H9 (cell line): Measurements from ENCODE around the gene CCL17. TPM values are rescaled to one million over a fixed set of nuclear protein-coding genes. Genes with fewer than 3 reads are reported as not detected.
A peak's percentile ranks its signal among the peaks of the same experiment; 100 is the strongest.

Experiments used
- DNase-seq: peaks from one replicate; pipeline ENCODE4 v3.0.0-alpha.2; 2017
- H2AFZ ChIP-seq: one replicate; pipeline ENCODE4 v1.6.1; 2013; ENCODE audit warnings: mild to moderate bottlenecking, low read length, control low read depth, moderate library complexity
- H2AK5ac ChIP-seq: 2 replicates; pipeline ENCODE4 v1.6.1; 2013; ENCODE audit warnings: low read length, control low read depth, mixed read lengths; ENCODE audit not compliant: insufficient read length
- H2BK120ac ChIP-seq: one replicate; pipeline ENCODE4 v1.6.1; 2013; ENCODE audit warnings: low read depth, mild to moderate bottlenecking, low read length, control low read depth, inconsistent platforms; ENCODE audit not compliant: poor library complexity, severe bottlenecking
- H2BK12ac ChIP-seq: 2 replicates; pipeline ENCODE4 v1.6.1; 2013; ENCODE audit warnings: low read length, control low read depth, mixed read lengths, low read depth; ENCODE audit not compliant: insufficient read length
- H2BK15ac ChIP-seq: 2 replicates; pipeline ENCODE4 v1.6.1; 2013; ENCODE audit warnings: low read depth, low read length, control low read depth
- H2BK20ac ChIP-seq: one replicate; pipeline ENCODE4 v1.6.1; 2013; ENCODE audit warnings: low read depth, mild to moderate bottlenecking, low read length, control low read depth, inconsistent platforms; ENCODE audit not compliant: poor library complexity, severe bottlenecking
- H2BK5ac ChIP-seq: 2 replicates; pipeline ENCODE4 v1.6.1; 2013; ENCODE audit warnings: low read length, control low read depth, mixed read lengths; ENCODE audit not compliant: insufficient read length
- H3K14ac ChIP-seq: 2 replicates; pipeline ENCODE4 v1.6.1; 2013; ENCODE audit warnings: low read length, control low read depth; ENCODE audit not compliant: insufficient read depth
- H3K18ac ChIP-seq: 2 replicates; pipeline ENCODE4 v1.6.1; 2013; ENCODE audit warnings: low read depth, mild to moderate bottlenecking, mixed read lengths, low read length, control low read depth; ENCODE audit not compliant: insufficient read length
- H3K23ac ChIP-seq: 2 replicates; pipeline ENCODE4 v1.6.1; 2013; ENCODE audit warnings: low read length, control low read depth, mixed read lengths, low read depth; ENCODE audit not compliant: insufficient read length
- H3K23me2 ChIP-seq: 2 replicates; pipeline ENCODE4 v1.6.1; 2013; ENCODE audit warnings: low read depth, mild to moderate bottlenecking, mixed read lengths, low read length, control low read depth; ENCODE audit not compliant: insufficient read length, poor library complexity, severe bottlenecking
- H3K27ac ChIP-seq: 2 replicates; pipeline ENCODE4 v1.5.1; 2013; ENCODE audit warnings: low read length, control low read depth, mixed read lengths, low read depth; ENCODE audit not compliant: insufficient read length
- H3K27me3 ChIP-seq: 2 replicates; pipeline ENCODE4 v1.6.1; 2013; ENCODE audit warnings: low read length, control low read depth, inconsistent platforms; ENCODE audit not compliant: insufficient read depth
- H3K4ac ChIP-seq: 2 replicates; pipeline ENCODE4 v1.6.1; 2013; ENCODE audit warnings: low read depth, mild to moderate bottlenecking, control low read depth, inconsistent platforms, low read length, moderate library complexity
- H3K4me1 ChIP-seq: 2 replicates; pipeline ENCODE4 v1.6.1; 2013; ENCODE audit warnings: low read length, control low read depth, inconsistent platforms; ENCODE audit not compliant: insufficient read depth
- H3K4me2 ChIP-seq: 2 replicates; pipeline ENCODE4 v1.6.1; 2013; ENCODE audit warnings: low read length, control low read depth, mixed read lengths; ENCODE audit not compliant: insufficient read length, insufficient read depth
- H3K56ac ChIP-seq: 2 replicates; pipeline ENCODE4 v1.6.1; 2013; ENCODE audit warnings: low read depth, mild to moderate bottlenecking, mixed read lengths, low read length, control low read depth; ENCODE audit not compliant: insufficient read length
- H3K79me1 ChIP-seq: 2 replicates; pipeline ENCODE4 v1.6.1; 2013; ENCODE audit warnings: low read depth, mild to moderate bottlenecking, moderate library complexity, low read length, control low read depth, inconsistent platforms; ENCODE audit not compliant: insufficient read depth, poor library complexity, severe bottlenecking
- H3K79me2 ChIP-seq: 2 replicates; pipeline ENCODE4 v1.6.1; 2013; ENCODE audit warnings: low read length, control low read depth, inconsistent platforms; ENCODE audit not compliant: insufficient read depth
- H3K9ac ChIP-seq: 2 replicates; pipeline ENCODE4 v1.6.1; 2013; ENCODE audit warnings: low read length, control low read depth, mixed read lengths; ENCODE audit not compliant: insufficient read length; ENCODE audit errors: extremely low read depth
- H3K9me3 ChIP-seq: one replicate; pipeline ENCODE4 v1.6.1; 2013; ENCODE audit warnings: low read depth, low read length, inconsistent platforms; ENCODE audit not compliant: control insufficient read depth
- H3T11ph ChIP-seq: one replicate; pipeline ENCODE4 v1.6.1; 2013; ENCODE audit warnings: mild to moderate bottlenecking, low read length, control low read depth, inconsistent platforms
- H4K20me1 ChIP-seq: one replicate; pipeline ENCODE4 v1.6.1; 2013; ENCODE audit not compliant: control insufficient read depth, insufficient read length, insufficient read depth
- H4K5ac ChIP-seq: 2 replicates; pipeline ENCODE4 v1.6.1; 2013; ENCODE audit warnings: low read depth, mild to moderate bottlenecking, mixed read lengths, low read length, control low read depth; ENCODE audit not compliant: insufficient read length
- H4K8ac ChIP-seq: replicated peaks from 2 replicates; pipeline ENCODE4 v1.6.1; 2013; ENCODE audit warnings: low read length, control low read depth, mixed read lengths, low read depth; ENCODE audit not compliant: insufficient read length
- H4K91ac ChIP-seq: 2 replicates; pipeline ENCODE4 v1.6.1; 2013; ENCODE audit warnings: low read depth, mild to moderate bottlenecking, moderate library complexity, mixed read lengths, low read length, control low read depth; ENCODE audit not compliant: insufficient read length
- H3K27ac Mint-ChIP-seq, 3 experiments: 2 replicates in 2 of 3; 3 replicates in 1 of 3; pipeline ENCODE4 v1.8.0; 2020 to 2021; ENCODE audit warnings: mixed read lengths in 3 of 3, mild to moderate bottlenecking in 1 of 3, moderate library complexity in 1 of 3
- H3K27me3 Mint-ChIP-seq: 2 replicates; pipeline ENCODE4 v1.8.0; 2021; ENCODE audit warnings: low read depth, mild to moderate bottlenecking, moderate library complexity, mixed read lengths
- H3K36me3 Mint-ChIP-seq, 3 experiments: 2 replicates in 2 of 3; 3 replicates in 1 of 3; pipeline ENCODE4 v1.8.0; 2020 to 2021; ENCODE audit warnings: low read depth in 3 of 3, mixed read lengths in 3 of 3; ENCODE audit not compliant: insufficient read depth in 1 of 3
- H3K4me1 Mint-ChIP-seq, 2 experiments: 2 replicates each; pipeline ENCODE4 v1.8.0; 2020; ENCODE audit warnings: mixed read lengths in 2 of 2
- H3K4me3 Mint-ChIP-seq, 2 experiments: 2 replicates in 1 of 2; 3 replicates in 1 of 2; pipeline ENCODE4 v1.8.0; 2020 to 2021; ENCODE audit warnings: mild to moderate bottlenecking in 2 of 2, mixed read lengths in 2 of 2, moderate library complexity in 1 of 2
- H3K9me3 Mint-ChIP-seq, 2 experiments: 2 replicates in 1 of 2; 3 replicates in 1 of 2; pipeline ENCODE4 v1.8.0; 2020; ENCODE audit warnings: mild to moderate bottlenecking in 2 of 2, mixed read lengths in 2 of 2, moderate library complexity in 1 of 2
- CTCF ChIP-seq: fragments of 200-600 bp; sonication (generic); conservative IDR thresholded peaks from 3 replicates; pipeline ENCODE4 v1.8.0; 2021; ENCODE audit warnings: antibody characterized with exemption, mild to moderate bottlenecking
- WGBS: extraction: QIAGEN DNeasy Blood & Tissue Kit; methylation state at CpG from one replicate; pipeline ENCODE4 v1.1.7; 2013; ENCODE audit warnings: missing lambda C conversion rate, low lambda C conversion rate, mixed read lengths; ENCODE audit not compliant: insufficient read length; ENCODE audit errors: extremely low coverage; 5-methylcytosine and 5-hydroxymethylcytosine counted together
- total RNA-seq: library from RNA; stranded (reverse); gene quantifications from 2 replicates; pipeline ENCODE4 v1.2.1, GENCODE V29; 2021

CCL17 gene
- total RNA-seq, 1 experiment from 2014 or later, result not detected

GRCh38 chr16:57409065-57409464 is 4.5 kb downstream of the CCL17 start:
- Histone ChIP-seq H4K5ac (no peak overlapping the region), H2BK12ac (no peak overlapping the region), H3K79me2 (no peaks in the 10 kb centered on the region), H4K91ac (no peak overlapping the region), H3K4me2 (no peak overlapping the region), H3K27me3 (no peaks in the 10 kb centered on the region), H2BK15ac (no peak overlapping the region), H2BK20ac (no peak overlapping the region), H3K4ac (no peak overlapping the region), H3K14ac (no peak overlapping the region), H3K23me2 (no peaks in the 10 kb centered on the region), H4K20me1 (no peaks in the 10 kb centered on the region), H2AFZ (no peak overlapping the region), H3K9me3 (no peaks in the 10 kb centered on the region), H3K56ac (no peak overlapping the region), H2AK5ac (no peak overlapping the region), H4K8ac (no peak overlapping the region), H3K9ac (no peak overlapping the region), H3K27ac (no peak overlapping the region), H2BK120ac (no peak overlapping the region), H3K23ac (no peak overlapping the region), H3K18ac (no peak overlapping the region), H2BK5ac (no peak overlapping the region), H3K79me1 (no peaks in the 10 kb centered on the region), H3K4me1 (no peaks in the 10 kb centered on the region), H3T11ph (no peak overlapping the region)
- peaks cover 2 to 5% of the 10 kb centered on the region in 2 experiments; a peak in 1 of 4 replicates for H3K4me1 Mint-ChIP-seq
- no peak for TF ChIP-seq CTCF
- no CpG with 5 or more reads among the region's 5 CpGs for WGBS
- H3K36me3 Mint-ChIP-seq, result no peaks in the 10 kb centered on the region
- no peaks in the 10 kb centered on the region for H3K9me3 Mint-ChIP-seq
- H3K27ac Mint-ChIP-seq, result peak overlapping the region in 1 of 3 experiments; percentile 3; a peak in 1 of 7 replicates
- no peak overlapping the region for H3K4me3 Mint-ChIP-seq
- DNase-seq, result no peak
- H3K27me3 Mint-ChIP-seq, result peaks cover 7% of the 10 kb centered on the region
